ENCODE measurements around the gene TPM4.
"Not testable (repeated sequence)": the region's sequence is repeated elsewhere in the genome, so short reads cannot be mapped to it uniquely, and the experiment has no call there.

Gene TPM4

DNA sequence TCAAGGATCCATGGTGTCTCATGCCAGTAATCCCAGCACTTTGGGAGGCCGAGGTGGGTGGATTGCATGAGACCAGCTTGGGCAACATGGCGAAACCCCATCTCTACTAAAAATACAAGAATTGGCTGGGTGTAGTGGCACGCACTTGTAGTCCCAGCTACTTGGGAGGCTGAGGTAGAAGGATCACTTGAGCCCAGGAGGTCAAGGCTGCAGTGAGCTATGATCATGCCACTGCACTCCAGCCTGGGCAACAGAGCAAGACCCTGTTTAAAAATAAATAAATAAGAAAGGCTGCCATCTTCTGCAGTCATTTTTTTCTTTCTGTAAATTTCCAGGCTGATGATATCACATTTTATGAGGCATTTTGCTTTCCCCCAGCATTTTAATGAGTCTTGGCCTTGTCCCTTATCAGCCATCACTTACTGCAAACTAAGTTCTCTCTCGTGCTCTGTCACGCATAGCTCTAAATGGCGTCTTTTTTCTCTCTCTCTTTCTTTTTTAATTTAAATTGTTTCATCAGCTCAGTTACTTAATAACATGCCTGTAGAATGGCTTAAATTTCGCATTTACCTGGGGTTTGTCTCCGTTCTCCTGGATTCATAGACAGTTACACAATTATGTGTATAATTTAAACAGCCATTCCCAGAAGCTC lies 23.1 kb downstream of the TPM4 start:
- DNase-seq, result not testable (repeated sequence)

DNA sequence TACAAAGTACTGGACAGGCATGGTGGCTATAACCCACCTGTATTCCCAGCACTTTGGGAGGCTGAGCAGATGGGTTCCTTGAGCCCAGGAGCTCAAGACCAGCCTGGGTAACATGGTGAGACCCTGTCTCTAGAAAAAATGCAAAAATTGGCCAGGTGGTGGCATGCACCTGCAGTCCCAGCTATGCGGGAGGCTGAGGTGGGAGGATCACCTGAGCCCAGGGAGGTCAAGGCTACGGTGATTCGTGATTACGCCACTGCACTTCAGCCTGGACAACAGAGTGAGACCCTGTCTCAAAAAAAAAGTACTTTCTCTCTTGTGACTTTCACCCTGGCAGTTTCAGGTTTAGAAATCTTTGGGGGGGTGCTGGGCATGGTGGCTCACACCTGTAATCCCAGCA lies 24.2 kb downstream of the TPM4 start:
- no peak for DNase-seq

DNA sequence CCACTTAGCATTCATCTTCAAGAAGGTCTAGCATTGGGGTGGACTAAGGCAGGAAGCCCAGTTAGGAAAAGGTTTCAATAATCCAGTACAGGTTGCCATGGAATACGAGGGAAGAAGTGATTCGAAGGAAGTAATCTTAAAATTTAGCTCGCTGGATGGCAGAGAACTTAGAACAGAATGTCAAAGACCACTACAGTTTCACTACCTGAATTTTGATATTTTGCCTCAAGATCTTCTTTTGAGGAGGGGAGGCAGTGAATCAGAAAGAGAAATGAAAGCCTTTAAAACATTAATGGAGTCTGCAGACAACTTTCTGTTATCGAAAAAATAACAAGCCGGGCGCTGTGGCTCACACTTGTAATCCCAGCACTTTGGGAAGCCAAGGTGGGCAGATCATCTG lies 28.4 kb downstream of the TPM4 start:
- DNase-seq, result no peak

DNA sequence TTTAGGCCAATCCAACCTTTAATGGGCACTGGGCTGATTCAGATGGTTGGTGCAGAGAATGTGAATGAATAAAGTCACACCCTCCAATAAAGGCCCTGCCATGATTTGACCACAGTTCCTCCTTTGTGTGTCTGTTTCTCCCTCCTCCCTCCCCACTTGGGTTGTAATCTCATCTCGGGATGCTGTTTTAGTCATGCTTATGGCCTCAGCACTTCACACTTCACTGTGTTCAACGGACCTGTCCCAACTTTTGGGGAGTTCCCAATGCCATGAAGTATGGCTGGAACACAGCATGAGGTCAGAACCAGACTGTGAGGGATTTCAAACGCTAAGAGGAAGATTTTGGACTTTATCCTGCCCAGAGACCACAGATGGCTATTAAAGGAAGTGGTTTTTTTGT lies 29.8 kb downstream of the TPM4 start:
- no peak for DNase-seq

DNA sequence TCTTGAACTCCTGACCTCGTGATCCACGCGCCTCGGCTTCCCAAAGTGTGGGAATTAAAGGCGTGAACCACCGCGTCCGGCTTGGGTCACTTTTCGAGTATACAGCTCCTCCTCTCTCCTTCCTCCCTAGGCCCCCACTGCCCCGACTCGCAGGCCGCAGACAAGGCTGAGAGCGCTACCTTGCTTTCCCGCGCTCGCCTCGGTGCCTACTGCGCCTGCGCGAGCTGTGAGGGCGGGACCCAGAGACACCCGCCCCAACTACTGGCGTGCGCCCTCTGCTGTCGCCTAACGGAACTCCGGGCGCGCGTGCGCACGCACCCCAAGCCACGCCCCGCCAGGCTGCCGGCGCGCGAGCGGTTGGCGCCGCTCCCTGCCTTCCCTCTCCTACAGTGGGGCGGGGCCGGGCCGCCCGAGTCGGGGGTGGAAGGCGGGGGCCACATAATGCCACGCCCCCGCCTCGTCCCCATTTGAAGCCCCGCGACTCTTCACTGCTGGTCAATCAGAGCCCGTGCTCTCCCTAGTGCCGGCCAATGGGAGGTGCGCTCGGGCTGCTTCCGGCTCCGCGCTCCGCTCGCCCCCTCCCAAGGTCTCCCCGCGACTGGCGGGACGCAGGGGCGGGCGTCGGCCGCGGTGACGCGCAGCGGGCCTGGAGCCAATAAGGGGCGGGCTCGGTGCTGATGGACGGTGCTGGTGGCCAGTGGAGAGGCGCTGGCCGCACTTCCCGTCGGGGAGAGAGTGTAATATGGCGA lies 35.0 kb downstream of the TPM4 start, which contains the start of gene RAB8A:
Gene RAB8A, plus strand, starts transcription at position 730 of the 749 bp plus-strand sequence. Its CDS starts 13 bp downstream, at position 743.
- peak; percentile 95 for DNase-seq

DNA sequence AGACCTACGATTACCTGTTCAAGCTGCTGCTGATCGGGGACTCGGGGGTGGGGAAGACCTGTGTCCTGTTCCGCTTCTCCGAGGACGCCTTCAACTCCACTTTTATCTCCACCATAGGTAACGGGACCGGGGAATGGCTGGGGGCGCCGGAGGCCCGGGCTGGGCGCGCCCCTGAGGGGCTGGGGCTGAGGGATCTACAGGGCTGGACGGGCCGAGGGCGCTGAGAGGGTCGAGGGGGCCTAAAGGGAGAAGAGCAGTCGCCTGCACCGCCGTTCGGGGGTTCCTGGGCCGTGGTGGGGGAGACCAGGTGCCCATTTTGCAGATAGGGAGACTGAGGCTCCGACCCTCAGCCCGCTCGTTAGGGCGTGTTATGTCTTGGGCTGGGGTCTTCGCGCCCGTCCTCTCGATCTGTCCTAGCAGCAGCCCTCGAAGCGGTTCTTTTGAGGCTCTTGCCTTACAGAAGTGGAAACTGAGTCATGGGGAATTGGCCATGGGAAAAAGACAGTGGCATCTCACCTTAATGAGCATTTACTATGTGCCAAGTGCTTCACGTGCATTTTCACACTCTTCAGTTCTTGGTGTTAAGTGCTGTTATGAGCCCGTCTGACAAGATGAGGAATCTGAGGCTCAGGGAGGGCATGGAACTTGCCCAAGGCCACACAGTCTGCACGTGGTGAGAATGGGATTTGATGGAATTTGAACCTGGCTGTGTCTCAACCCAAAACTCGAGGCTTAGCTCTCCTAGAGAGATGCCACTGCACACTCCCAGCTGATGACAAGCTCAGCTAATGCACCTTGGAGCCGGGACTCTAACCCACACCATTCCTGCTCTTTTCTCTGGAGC lies 35.8 kb downstream of the TPM4 start:
- DNase-seq, result no peak

DNA sequence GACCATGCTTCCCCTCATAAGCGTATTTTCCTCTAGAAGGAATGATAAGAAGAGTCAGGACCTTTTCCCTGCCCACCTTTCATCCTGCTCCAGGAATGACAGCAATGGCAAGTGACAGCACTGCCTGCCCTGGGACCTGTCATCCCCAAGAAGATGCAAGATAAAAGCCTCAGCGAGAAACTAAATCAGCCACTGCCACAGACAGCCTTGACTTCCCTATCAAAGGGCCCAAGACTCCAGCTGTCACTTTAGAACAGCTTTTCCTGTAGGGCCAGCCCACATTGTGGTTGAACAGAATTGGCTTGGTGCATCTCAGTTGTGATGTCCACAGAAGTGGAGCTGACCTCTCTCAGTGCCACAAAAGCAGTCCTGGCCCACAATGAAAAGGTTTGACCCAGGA lies 36.5 kb downstream of the TPM4 start:
- DNase-seq, result no peak

DNA sequence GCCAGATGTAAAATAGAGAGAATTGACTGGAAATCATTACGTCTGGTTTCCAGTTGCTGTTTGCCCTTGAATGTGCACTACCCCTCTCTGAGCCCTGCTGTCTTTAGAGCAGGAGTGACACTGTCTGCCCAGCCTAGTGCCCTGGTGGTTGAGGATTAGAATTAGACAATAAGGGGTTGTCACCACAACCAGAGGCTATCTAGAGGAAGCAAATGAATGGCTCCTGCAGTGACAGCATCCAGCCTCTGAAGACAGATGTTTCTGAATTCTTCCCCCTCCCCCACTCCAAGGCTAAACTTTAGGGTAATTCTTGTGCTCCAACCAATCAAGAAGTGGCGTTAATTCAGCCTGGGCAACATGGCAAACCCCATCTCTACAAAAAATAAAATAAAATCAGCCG lies 37.4 kb downstream of the TPM4 start:
- DNase-seq, result no peak

DNA sequence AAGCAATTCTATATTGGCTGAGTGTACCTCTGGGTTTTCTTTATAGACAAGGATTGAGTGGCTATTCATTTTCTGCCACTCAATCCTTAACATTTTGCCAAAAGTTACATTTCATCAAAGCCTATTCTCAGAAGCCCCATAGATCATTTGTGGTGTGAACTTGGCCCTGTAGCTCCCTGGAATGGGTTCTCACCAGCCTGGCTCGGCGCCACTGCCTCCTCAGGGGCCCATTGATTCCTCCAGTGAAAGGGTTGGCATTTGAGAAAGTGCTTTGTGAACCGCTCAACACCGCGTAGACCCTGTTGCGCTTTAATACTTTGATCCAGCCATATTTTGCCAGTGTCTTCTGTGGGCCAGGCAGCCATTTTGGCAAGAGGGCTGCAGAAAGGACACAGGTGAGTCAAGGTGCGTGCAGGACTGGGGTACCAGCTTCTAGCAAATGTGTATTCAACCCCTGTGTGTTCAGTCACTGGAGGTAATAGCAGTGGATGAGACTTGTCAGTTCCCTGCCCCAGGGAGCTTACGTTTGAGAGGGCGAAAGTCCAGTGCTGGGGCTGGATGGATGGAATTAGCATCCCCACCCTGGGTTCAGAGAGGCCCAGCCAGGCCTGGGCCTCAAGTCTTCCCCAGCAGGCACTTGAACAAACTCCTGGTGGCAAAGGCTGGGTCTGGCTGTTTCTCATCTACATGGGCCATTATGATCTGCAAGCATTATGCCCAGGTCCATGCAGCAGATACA lies 39.2 kb downstream of the TPM4 start:
- no peak for DNase-seq

DNA sequence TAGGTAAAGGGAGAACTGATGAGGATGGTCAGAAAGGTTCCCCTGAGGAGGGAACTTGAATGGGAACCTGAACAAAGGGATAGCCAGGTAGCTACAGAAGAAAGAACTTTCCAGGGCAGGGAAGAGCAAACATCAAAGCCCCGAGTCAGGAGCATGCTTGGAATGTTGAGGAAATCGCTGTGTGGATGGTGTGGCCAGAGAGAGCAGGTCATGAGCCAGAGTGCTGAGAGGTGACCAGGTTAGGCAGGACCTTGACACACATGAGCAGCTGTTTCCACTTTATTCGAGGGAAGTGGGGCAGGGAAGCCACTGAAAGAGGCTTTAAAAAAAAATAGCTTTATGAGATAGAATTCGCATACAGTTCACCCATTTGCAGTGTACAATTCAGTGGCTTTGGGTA lies 39.8 kb downstream of the TPM4 start:
- DNase-seq, result no peak

DNA sequence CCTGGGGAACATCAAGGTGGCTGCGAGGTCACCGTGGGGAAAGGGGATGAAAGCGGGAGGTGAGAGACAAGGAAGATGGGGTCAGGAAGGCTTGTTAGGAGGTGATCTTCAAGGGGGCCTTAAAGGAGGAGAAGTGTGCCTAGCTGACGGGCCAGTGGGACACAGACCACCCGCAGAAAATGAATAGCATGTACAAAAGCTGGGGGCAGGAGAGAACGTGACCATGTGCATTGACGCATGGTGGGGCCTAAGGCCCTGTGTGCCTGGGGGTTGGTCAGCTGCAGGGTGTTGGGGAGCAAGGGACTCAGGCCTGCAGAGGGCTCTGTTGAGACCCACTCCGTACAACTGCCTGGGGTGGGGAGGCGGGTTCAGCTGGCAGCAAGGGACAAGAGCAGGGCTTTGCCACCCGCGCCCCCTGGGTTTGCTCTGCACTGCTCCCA lies 41.3 kb downstream of the TPM4 start:
- no peak for DNase-seq

DNA sequence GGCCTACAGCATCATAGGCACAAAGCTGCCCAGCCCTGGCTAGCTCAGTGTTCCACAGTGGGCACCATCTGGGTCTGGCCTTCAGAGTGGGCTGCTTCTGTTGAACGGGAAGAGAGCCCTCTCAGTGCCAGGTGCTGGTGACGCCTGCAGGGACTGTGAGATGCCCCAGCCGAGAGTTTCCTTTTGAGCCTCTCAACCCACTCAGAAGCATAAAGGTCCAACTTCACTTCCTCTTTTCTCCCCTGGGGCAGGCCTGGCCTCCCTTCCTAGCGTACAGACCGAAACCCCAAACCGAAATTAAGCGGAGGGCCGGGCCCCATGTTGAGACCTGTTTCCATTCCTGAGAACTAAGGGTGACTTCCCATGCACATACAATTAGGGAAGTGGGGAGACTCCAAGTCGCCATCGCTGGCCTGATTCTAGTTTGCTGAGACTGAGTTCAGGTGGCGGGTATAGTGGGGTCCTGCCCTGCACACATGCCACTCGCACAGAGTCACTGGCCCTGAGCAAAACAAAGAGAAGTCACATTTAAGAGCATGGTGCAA lies 42.3 kb downstream of the TPM4 start:
- DNase-seq, result no peak

DNA sequence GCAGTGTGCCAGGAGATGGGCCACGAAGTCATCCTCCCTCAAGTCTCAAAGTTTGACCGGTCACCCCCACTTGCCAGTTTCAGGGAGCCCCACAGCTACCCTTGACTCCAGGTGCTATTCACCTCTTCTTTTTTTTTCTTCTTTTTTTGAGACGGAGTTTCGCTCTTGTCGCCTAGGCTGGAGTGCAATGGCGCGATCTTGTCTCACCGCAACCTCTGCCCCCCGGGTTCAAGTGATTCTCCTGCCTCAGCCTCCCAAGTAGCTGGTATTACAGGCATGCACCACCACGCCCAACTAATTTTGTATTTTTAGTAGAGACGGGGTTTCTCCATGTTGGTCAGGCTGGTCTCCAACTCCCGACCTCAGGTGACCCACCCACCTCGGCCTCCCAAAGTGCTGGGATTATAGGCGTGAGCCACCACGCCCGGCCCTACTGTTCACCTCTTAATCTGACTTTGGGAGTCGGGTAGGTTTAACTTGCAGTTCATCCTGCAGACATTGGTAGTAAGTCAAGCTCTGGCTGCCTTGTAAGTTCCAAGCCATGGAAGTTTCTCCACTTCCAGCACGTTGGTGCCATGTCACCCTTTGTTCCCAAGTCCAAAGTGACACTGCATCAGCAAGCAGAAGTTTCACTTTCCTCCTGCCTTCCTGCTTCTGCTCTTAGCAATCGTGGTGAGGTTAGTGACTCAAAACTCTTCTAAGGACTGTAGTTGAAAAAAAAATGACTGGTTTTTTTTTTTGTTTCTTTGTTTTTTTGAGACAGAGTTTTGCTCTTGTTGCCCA lies 43.0 kb downstream of the TPM4 start:
- not testable (repeated sequence) for DNase-seq

DNA sequence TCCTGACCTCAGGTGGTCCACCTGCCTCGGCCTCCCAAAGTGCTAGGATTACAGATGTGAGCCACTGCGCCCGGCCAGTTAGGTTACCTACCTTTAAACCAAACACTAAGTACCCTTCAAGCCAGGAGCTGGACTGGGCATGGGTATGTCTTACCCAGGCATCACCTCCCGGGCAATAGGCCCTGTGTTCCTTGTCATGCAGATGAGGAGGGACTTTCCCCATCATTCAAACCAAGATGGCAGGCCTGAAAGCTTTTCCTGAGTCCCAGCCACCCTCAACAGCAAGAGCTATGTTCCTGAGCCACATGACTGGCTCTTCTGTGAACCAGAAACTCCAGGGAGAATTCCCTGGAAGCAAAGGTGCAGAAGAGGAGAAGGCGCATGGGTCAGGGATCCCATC lies 44.8 kb downstream of the TPM4 start:
- no peak for DNase-seq

DNA sequence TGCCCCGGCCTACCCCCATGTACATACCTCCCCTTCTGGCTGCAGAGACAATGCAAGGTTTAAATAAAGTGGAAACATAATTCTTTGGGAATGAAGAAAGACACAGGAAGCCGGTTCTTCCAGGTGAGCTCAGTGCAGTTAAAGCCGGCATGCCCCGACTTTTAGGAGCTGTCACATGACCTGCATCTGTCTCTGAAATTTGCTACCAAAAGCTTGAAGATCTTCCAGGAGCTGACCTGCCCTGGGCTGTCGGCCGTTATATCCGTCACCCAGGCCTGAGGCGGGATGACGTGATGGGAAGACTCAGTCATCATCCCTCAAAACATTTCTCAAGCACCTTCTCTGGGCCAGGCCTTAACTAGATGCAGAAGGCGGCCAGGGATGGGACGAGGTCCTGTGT lies 45.7 kb downstream of the TPM4 start:
- no peak for DNase-seq

DNA sequence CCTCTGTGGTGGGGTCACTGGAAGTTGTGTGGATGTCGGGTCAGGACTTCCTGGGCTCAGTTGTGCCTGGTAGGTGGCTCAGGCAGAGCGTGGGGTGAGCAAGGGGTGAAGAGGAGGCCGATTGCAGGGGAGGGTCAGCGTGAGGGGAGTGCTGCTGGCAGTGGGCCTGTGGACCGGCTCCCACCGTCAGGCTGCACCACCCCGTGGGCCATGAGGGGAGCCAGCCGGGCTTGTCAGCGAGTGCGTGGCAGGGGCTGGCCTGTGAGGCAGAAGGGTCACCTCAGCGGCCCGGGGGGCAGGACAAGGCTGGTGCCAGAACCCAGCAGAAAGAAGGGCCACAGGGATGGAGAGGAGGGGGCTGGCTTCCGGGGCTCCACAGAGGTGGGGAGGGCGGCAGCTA lies 48.7 kb downstream of the TPM4 start:
- DNase-seq, result no peak

DNA sequence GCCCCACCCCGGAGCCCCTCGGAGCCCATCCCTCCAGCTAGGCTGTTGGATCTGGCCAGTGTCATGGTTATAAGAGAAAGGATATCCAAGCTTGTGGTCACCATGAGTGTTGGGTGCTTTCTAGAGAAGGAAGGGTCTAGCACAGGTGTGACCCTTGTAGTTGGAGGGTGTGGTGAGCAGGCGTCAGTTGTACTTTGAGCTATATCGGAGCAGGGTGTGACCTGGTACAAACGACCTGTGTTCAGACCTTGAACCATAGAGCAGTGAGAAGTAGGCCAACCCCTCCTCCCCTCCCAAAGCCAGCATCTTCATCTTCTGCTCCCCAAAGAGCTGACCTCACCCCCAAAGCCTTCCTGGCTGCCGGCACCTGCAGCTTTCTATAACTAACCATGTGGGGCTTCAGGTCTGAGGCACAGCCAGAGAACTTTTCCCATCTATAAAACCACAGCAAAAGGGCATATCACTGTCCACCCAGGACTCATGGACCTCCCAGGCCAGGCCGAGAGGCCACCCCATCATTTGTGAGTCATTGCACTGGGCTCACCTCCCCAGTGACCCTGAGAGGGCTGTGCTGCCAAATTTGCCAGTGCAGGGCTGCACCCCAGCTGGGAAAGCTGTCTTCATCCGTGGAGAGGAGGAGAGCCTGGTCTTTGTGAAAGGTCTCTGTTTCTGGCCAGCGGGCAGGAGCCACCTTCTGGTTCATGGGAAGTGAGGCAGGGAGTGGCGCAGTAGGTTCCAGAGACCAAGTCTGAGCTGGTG lies 49.6 kb downstream of the TPM4 start:
- no peak for DNase-seq

DNA sequence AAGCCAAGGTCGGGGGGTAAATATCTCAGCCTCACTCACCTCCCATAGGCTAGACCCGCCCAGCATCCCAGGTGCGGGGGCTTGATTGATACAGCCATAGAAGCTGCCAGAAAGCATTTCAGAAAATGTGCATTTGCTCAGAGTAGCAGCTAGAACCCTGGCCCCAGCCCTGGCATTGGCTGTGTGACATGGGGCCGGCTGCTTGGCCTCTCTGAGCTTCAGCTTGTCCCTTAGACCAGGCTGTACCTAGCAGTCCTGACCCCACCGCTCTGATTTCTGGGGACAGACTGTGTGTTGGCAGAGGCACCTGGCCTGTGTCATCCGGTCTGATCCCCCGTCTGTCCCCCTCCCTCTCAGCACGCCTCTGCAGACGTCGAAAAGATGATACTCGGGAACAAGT lies 50.8 kb downstream of the TPM4 start:
- no peak for DNase-seq

DNA sequence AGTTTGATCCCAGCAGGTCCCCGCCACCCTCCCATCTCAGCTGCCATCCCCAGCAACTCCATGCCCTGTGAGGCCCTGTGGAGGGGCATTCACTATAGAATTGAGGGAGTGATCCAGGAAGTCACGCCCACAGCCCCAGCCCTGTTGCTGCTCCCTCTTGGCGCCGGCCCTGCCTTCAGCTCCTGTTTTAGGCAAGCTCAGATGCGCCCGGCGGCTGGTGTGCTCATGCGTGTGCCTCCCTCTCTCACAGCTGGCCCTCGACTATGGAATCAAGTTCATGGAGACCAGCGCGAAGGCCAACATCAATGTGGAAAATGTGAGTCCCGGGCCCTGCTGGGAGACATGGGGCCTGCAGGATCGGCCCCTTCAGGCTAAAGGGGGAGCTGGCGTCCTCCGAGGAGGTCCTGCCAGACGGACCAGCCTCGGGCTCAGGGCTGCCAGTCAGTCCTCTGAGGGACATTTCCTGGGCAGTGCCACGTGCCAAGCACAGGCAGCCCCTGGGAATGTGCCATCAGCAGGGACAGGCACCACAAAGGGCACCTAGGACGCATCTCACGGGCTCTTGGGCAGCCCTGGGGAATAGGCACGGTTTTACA lies 51.6 kb downstream of the TPM4 start:
- DNase-seq, result no peak

DNA sequence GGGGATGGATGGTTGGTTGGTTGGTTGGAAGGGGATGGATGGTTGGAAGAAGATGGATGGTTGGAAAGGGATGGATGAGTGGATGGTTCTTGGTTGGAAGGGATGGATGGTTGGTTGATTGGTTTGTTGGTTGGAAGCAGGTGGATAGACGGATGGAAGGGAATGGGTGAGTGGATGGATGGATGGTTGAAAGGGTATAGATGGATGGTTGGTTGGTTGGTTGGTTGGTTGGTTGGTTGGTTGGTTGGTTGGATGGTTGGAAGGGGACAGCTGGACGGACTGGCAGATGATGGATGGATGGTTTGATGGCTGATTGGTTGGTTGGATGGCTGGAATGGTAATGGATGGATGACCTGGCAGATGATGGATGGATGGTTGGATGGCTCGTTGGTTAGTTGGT lies 55.4 kb downstream of the TPM4 start:
- no peak for DNase-seq

DNA sequence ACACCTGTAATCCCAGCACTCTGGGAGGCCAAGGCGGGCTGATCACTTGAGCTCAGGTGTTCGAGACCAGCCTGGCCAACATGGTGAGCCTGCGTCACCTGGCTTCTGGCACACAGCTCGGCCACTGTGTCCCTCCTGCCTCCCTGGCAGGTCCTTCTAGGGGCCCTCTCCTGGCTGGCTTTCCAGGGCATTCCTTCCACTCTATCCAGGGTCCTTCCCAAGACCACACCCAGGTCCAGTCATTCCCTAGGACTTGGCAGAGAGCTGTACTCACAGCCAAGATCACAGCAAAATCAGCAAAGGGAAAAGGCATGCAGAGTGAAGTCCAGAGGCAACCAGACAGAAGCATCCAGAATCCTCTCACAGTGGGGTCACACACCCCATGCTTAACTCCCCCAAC lies 57.5 kb downstream of the TPM4 start:
- no peak for DNase-seq

All from DMS 273 treated with DMSO at 0.1 percent for 48 hours (cell line).